NCI-H748 treated with DMSO at 0.1 percent for 48 hours (cell line): ENCODE data around the gene LYRM1.
"Not testable (repeated sequence)": the region's sequence is repeated elsewhere in the genome, so short reads cannot be mapped to it uniquely, and the experiment has no call there.

ENCODE experiments used
- DNase-seq: peaks from one replicate; lab custom pipeline; 2025; lab: John Stamatoyannopoulos, UW

Gene LYRM1

GRCh38 chr16:20902426-20902825 is 1.9 kb downstream of the LYRM1 start:
- DNase-seq: no peak

GRCh38 chr16:20903116-20903898 is 2.7 kb downstream of the LYRM1 start:
- DNase-seq: no peak

GRCh38 chr16:20903899-20904506 is 3.4 kb downstream of the LYRM1 start:
- DNase-seq: no peak

- no peak for DNase-seq
Measured at GRCh38 chr16:20904507-20905081, 4.0 kb downstream of the LYRM1 start.

GRCh38 chr16:20905576-20905975 is 5.0 kb downstream of the LYRM1 start:
- DNase-seq: no peak

- DNase-seq: no peak
Measured at GRCh38 chr16:20906341-20907255, 6.0 kb downstream of the LYRM1 start.

- DNase-seq: no peak
Measured at GRCh38 chr16:20910781-20911321, 10.3 kb downstream of the LYRM1 start.

GRCh38 chr16:20911361-20911760 is 10.8 kb downstream of the LYRM1 start:
- no peak for DNase-seq

GRCh38 chr16:20916289-20916688 is 15.7 kb downstream of the LYRM1 start:
- DNase-seq: no peak

- DNase-seq: no peak
Measured at GRCh38 chr16:20916942-20917341, 16.4 kb downstream of the LYRM1 start.

- no peak for DNase-seq
Measured at GRCh38 chr16:20918486-20919239, 18.1 kb downstream of the LYRM1 start.

- DNase-seq: no peak
Measured at GRCh38 chr16:20920091-20920490, 19.5 kb downstream of the LYRM1 start.

GRCh38 chr16:20920799-20921198 is 20.2 kb downstream of the LYRM1 start:
- DNase-seq: no peak

GRCh38 chr16:20923876-20924275 is 23.3 kb downstream of the LYRM1 start:
- DNase-seq: no peak

- DNase-seq: no peak
Measured at GRCh38 chr16:20925751-20926150, 25.2 kb downstream of the LYRM1 start.

- DNase-seq: no peak
Measured at GRCh38 chr16:20928774-20929411, 28.3 kb downstream of the LYRM1 start.

- not testable (repeated sequence) for DNase-seq
Measured at GRCh38 chr16:20929676-20930364, 29.2 kb downstream of the LYRM1 start.

GRCh38 chr16:20930365-20930690 is 29.8 kb downstream of the LYRM1 start:
- DNase-seq: no peak

GRCh38 chr16:20931066-20931600 is 30.6 kb downstream of the LYRM1 start:
- DNase-seq: no peak

GRCh38 chr16:20933589-20933988 is 33.0 kb downstream of the LYRM1 start:
- no peak for DNase-seq
